Measurements from ENCODE around the gene MRPL28.

GRCh38 chr16:370979-371514 lies 709 bp upstream of the MRPL28 start:
- no peak for TF ChIP-seq CTCF (IDR thresholded peaks at IDR 0.05)
- TF ChIP-seq POLR2A (IDR thresholded peaks at IDR 0.05): no peak
- TF ChIP-seq POLR2AphosphoS5 (IDR thresholded peaks at IDR 0.05): no peak

Data from prostate gland (tissue), 2 donors.